ENCODE measurements around the gene LPAR3. TPM values are rescaled to one million over a fixed set of nuclear protein-coding genes. Genes with fewer than 3 reads are reported as not detected.

Gene LPAR3
- total and polyA plus RNA-seq, 2 of the 13 experiments (the other 11 are each of a cell fraction or from before 2014, with no cell fraction given): not detected

GRCh38 chr1:84855168-84855567 is 37.8 kb downstream of the LPAR3 start (continued):
- TF ChIP-seq HBP1 (CRISPR knock-in tag; IDR thresholded peaks at IDR 0.05; ENCODE audit: low read depth): no peak
- no peak for TF ChIP-seq ATF7-NPFF (CRISPR knock-in tag; IDR thresholded peaks at IDR 0.05; ENCODE audit: low read depth)
- TF ChIP-seq FOXO4 (CRISPR knock-in tag; conservative IDR thresholded peaks at IDR 0.05): no peak
- no peak for TF ChIP-seq ZNF234 (CRISPR knock-in tag; conservative IDR thresholded peaks at IDR 0.05)

DNA sequence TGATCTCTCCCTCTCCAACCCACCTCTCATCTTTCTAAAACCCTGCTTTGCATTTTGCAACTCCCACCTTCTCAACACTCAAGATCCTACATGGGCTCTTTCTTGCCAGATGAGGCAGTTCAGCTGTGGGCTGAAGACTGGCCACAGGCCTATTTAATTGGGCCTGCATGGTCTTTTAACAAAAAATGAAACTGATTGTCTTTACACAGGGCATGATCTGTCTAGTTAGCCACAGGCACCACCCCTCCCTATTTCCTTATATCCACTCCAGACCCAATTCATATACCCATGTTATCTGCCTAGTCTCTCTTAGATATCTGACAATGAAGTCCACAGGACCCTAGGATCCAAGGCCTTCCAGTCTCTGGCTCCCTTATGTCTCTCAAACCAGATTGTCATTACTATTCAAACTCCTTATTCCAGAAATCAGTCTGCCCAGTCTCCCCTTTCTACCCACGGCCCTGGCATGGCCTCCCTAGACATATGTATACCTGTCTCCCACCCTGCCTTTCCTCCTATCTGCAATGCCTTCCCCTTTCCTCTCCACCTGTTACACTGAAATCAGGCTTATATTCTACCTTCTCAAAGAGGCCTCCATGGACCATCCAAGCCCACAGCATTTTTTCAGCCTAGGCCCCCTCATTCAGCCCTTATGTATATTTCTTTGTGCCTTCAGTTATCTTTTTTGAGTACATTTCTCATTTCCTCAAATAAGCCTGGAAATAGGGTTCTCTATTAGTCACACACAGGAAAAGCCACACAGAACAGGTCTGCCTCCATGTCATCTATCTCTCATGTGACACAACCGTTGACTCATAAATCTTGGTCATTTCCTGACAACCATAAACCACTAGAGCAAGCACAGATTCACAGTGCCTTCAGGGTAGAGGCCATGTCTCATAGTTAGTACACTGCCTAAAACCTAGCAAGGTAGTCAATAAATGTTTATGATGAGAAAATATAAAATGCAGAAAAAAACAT is 39.0 kb downstream of the LPAR3 start:
- 0% methylated on average over 2 of the region's 2 CpGs for WGBS (ENCODE audit: low lambda C conversion rate)
- peaks cover 0 to 7% of the 10 kb centered on the region in 2 experiments; a peak in 3 of 5 replicates for H3K27me3 ChIP-seq (ENCODE audit: control insufficient read depth in 1 of 2, insufficient read depth in 2 of 2, low read length in 2 of 2)
- H3K36me3 ChIP-seq (replicated peaks in 1 of 2; ENCODE audit: control insufficient read depth in 1 of 2, insufficient read depth in 2 of 2, low read length in 2 of 2): no peaks in the 10 kb centered on the region
- no peak overlapping the region for H3K4me2 ChIP-seq (ENCODE audit: low read depth, low read length)
- intact Hi-C loops (cut with micrococcal nuclease; ENCODE audit: unreplicated experiment) (no loop called here), in situ Hi-C loops (cut with HindIII; ENCODE audit: extremely low pct_ligation_motif_present, low pct_unique_long_range_greater_than_20kb) (no loop called here)
- no peaks in the 10 kb centered on the region for H3K4me1 ChIP-seq (ENCODE audit: insufficient read depth, low read length)
- H2AFZ ChIP-seq (ENCODE audit: low read length): no peak overlapping the region
- ChIA-PET CTCF (ENCODE audit: low intra/inter-chr PET ratio, low total read pairs) (no interaction called here), POLR2A (no interaction called here)
- H3K4me3 ChIP-seq (replicated peaks in 1 of 3; ENCODE audit: insufficient read depth in 1 of 3, low read depth in 2 of 3, low read length in 3 of 3): no peak overlapping the region
- BruUV-seq (replicated peaks): no TSS peak
- no peak overlapping the region for H3K27ac ChIP-seq (ENCODE audit: extremely low read length, insufficient read depth, low read length)
- FAIRE-seq (no peak), DNase-seq (ENCODE audit: low spot score) (no peak), ATAC-seq (no peak)
- no peaks in the 10 kb centered on the region for H4K20me1 ChIP-seq (ENCODE audit: insufficient read depth, low read length)
- no peaks in the 10 kb centered on the region for H3K9me3 ChIP-seq (ENCODE audit: low read length)
- no peak overlapping the region for H3K9ac ChIP-seq (ENCODE audit: insufficient read depth, low read depth, low read length)
- H3K79me2 ChIP-seq (ENCODE audit: insufficient read depth, low read length): no peaks in the 10 kb centered on the region
- TF ChIP-seq ZNF749 (CRISPR knock-in tag; IDR thresholded peaks at IDR 0.05; ENCODE audit: borderline replicate concordance) (no peak), EHMT2 (IDR thresholded peaks at IDR 0.05; ENCODE audit: borderline replicate concordance, low read depth, low read length) (no peak), ZEB1 (IDR thresholded peaks at IDR 0.05; ENCODE audit: insufficient replicate concordance, low read depth) (no peak)

Measured in HepG2 (cell line).